ENCODE results near the gene NOS1AP. TPM values are rescaled to one million over a fixed set of nuclear protein-coding genes. Genes with fewer than 3 reads are reported as not detected.
"Not testable (repeated sequence)": the region's sequence is repeated elsewhere in the genome, so short reads cannot be mapped to it uniquely, and the experiment has no call there.

NOS1AP gene
- total and polyA plus RNA-seq, 9 donors: 0.50 to 4.4 (median 1.5) TPM

DNA sequence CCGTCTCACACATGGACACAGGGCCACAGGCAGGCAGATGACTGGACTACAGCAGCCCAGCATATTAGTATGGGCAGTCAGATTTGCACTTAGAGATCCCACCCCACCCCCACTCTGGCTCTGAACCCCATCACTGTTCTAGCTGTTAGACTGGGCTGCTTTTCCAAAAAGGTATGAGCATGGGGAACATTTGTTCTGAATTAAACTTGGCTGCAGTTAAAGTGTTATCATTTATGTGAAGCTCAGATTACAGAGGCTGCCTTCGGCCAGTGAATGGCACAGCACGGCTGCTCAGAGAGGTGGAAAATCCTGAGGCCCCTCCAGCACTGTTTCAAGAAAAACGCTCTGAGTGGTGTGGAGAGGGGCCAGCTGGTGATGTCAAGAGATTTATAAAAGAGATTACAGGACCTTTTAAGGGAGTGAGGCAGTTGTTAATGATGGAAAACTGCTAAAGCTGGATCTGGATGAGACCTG, 6.9 kb upstream of the NOS1AP start:
- H3K27me3 ChIP-seq: no peaks in the 10 kb centered on the region
- no peaks in the 10 kb centered on the region for H3K9me3 ChIP-seq
- no peak for TF ChIP-seq EP300 (IDR thresholded peaks at IDR 0.05)
- TF ChIP-seq, protein P1, sequence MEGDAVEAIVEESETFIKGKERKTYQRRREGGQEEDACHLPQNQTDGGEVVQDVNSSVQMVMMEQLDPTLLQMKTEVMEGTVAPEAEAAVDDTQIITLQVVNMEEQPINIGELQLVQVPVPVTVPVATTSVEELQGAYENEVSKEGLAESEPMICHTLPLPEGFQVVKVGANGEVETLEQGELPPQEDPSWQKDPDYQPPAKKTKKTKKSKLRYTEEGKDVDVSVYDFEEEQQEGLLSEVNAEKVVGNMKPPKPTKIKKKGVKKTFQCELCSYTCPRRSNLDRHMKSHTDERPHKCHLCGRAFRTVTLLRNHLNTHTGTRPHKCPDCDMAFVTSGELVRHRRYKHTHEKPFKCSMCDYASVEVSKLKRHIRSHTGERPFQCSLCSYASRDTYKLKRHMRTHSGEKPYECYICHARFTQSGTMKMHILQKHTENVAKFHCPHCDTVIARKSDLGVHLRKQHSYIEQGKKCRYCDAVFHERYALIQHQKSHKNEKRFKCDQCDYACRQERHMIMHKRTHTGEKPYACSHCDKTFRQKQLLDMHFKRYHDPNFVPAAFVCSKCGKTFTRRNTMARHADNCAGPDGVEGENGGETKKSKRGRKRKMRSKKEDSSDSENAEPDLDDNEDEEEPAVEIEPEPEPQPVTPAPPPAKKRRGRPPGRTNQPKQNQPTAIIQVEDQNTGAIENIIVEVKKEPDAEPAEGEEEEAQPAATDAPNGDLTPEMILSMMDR (IDR thresholded peaks at IDR 0.05): no peak
- no peak for TF ChIP-seq POLR2A (IDR thresholded peaks at IDR 0.05)
- intact Hi-C loops (cut with DNase I): no loop called here
- no peak for DNase-seq
- WGBS, 3 donors: 29 to 39% (median 30%) methylated on average over 4 of the region's 4 CpGs
- no peaks in the 10 kb centered on the region for H3K4me1 ChIP-seq (ENCODE audit: insufficient read depth)
- no peak overlapping the region for H3K27ac ChIP-seq
- H3K36me3 ChIP-seq: no peaks in the 10 kb centered on the region
- H3K4me3 ChIP-seq: no peak overlapping the region

DNA sequence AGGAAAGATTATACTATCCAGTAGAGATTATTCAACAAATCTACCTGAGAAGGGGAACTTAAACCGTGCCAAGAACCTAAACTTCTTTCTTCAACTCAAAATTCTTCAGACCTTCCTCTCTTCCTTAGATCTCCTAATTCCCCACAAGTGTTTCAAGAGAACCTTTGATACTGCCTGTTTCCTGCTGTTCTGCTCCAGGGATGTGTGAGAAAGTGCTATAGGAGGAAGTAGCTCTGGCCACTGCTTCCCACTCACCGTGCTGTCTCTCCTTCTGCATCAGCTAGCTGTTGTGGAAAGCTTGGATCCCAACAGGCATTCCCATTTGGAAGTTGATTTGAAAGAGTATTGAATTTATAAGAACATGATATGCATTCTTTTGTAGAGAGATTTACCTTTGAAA, 4.5 kb upstream of the NOS1AP start:
- Histone ChIP-seq H3K27ac (no peak overlapping the region), H3K9me3 (no peaks in the 10 kb centered on the region), H3K4me3 (no peak overlapping the region), H3K27me3 (no peaks in the 10 kb centered on the region), H3K4me1 (ENCODE audit: insufficient read depth) (peaks cover 2% of the 10 kb centered on the region), H3K36me3 (no peaks in the 10 kb centered on the region)
- intact Hi-C loops (cut with DNase I): no loop called here
- TF ChIP-seq, protein P1 (IDR thresholded peaks at IDR 0.05): no peak
- TF ChIP-seq EP300 (IDR thresholded peaks at IDR 0.05): no peak
- TF ChIP-seq POLR2A (IDR thresholded peaks at IDR 0.05): no peak
- no peak for DNase-seq
- WGBS, 3 donors: 82 to 91% (median 84%) methylated on average over 2 of the region's 2 CpGs

- intact Hi-C loops (cut with DNase I); H3K27ac ChIP-seq; H3K4me3 ChIP-seq; H3K27me3 ChIP-seq; DNase-seq; H3K9me3 ChIP-seq; H3K36me3 ChIP-seq; H3K4me1 ChIP-seq (ENCODE audit: insufficient read depth): not testable (repeated sequence)
- WGBS, 3 donors: 60 to 74% (median 66%) methylated on average over 4 of the region's 4 CpGs
Observed at GRCh38 chr1:162066836-162067235, 2.7 kb upstream of the NOS1AP start.

DNA sequence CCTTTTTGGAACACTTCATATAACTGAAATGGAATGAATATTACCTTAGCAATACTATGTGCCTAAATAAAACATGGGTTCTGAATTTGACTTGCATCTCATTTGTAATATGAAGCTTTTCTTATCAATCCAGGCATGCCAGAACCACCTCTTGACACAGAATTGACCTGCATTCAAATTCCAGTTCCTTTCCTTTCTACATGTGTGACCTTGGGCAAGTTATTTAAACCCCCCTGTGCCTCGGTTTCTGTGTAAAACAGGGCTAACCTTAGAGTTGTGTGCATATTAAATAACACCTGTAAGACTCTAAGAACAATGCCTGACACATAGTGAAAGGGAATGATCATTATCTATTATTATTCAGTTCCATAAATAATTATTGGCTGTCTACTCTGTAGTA, 2.0 kb upstream of the NOS1AP start:
- Histone ChIP-seq H3K4me3 (no peak overlapping the region), H3K27me3 (no peaks in the 10 kb centered on the region), H3K36me3 (no peaks in the 10 kb centered on the region), H3K9me3 (no peaks in the 10 kb centered on the region), H3K4me1 (ENCODE audit: insufficient read depth) (peaks cover 5% of the 10 kb centered on the region), H3K27ac (no peak overlapping the region)
- intact Hi-C loops (cut with DNase I): no loop called here
- 51 to 64% (median 57%) methylated on average over 1 of the region's 1 CpG for whole genome bisulfite sequencing, 3 donors
- TF ChIP-seq, protein P1 (IDR thresholded peaks at IDR 0.05): no peak
- no peak for TF ChIP-seq POLR2A (IDR thresholded peaks at IDR 0.05)
- no peak for TF ChIP-seq EP300 (IDR thresholded peaks at IDR 0.05)
- DNase-seq: no peak

DNA sequence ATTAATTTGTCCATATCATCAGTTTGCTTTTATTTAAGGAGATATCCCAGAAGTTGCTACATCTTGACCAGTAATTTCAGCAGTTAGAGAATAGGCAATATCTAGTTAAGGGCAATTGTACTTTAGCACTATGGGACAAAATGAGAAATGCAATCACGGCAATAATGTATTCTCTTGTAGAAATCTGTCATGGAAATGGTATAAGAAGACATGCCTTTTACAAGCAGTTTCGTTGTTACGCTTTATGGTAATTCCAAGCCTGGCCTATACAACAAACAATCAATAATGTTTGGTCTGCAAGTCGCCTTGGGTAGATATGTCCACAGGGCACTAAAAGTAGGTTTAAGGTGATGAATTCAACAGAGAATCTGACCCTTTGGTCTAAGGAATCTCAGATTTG, 1.2 kb upstream of the NOS1AP start:
- Histone ChIP-seq H3K36me3 (no peaks in the 10 kb centered on the region), H3K4me1 (ENCODE audit: insufficient read depth) (peaks cover 5% of the 10 kb centered on the region), H3K27ac (no peak overlapping the region), H3K4me3 (no peak overlapping the region), H3K9me3 (no peaks in the 10 kb centered on the region), H3K27me3 (no peaks in the 10 kb centered on the region)
- intact Hi-C loops (cut with DNase I): no loop called here
- no peak for TF ChIP-seq POLR2A (IDR thresholded peaks at IDR 0.05)
- TF ChIP-seq EP300 (IDR thresholded peaks at IDR 0.05): no peak
- TF ChIP-seq, protein P1 (IDR thresholded peaks at IDR 0.05): no peak
- no peak for DNase-seq
- WGBS, 3 donors: 91 to 93% (median 92%) methylated on average over 4 of the region's 4 CpGs

Measured in ovary (tissue), 9 donors.